GM08714 (cell line): ENCODE data around the gene U2AF1.
"Not testable (repeated sequence)": the region's sequence is repeated elsewhere in the genome, so short reads cannot be mapped to it uniquely, and the experiment has no call there.

Experiments used
- H3K4me3 ChIP-seq: fragments of 200-500 bp; sonication (Bioruptor generic); 2 replicates; pipeline ENCODE4 v1.5.1; 2014; ENCODE audit warnings: mild to moderate bottlenecking, low read length, inconsistent platforms

Gene U2AF1

GRCh38 chr21:43106965-43107793 is at the start of gene U2AF1:
Gene U2AF1 (minus strand): TSS chr21:43107570. CDS start chr21:43107494, 76 bp downstream.
- not testable (repeated sequence) for H3K4me3 ChIP-seq

- not testable (repeated sequence) for H3K4me3 ChIP-seq
These were observed 46.2 kb upstream of the U2AF1 start for GRCh38 chr21:43153601-43154000.

GRCh38 chr21:43149344-43149743 is 42.0 kb upstream of the U2AF1 start:
- H3K4me3 ChIP-seq, result not testable (repeated sequence)

GRCh38 chr21:43147999-43148398 is 40.6 kb upstream of the U2AF1 start:
- H3K4me3 ChIP-seq, result not testable (repeated sequence)

GRCh38 chr21:43146637-43147036 is 39.3 kb upstream of the U2AF1 start:
- not testable (repeated sequence) for H3K4me3 ChIP-seq

GRCh38 chr21:43141407-43141806 is 34.0 kb upstream of the U2AF1 start:
- not testable (repeated sequence) for H3K4me3 ChIP-seq

GRCh38 chr21:43138944-43139343 is 31.6 kb upstream of the U2AF1 start:
- H3K4me3 ChIP-seq, result not testable (repeated sequence)

- H3K4me3 ChIP-seq, result not testable (repeated sequence)
These were observed 27.1 kb upstream of the U2AF1 start for GRCh38 chr21:43134520-43134919.

- H3K4me3 ChIP-seq, result not testable (repeated sequence)
These were observed 22.7 kb upstream of the U2AF1 start for GRCh38 chr21:43130094-43130493.

- not testable (repeated sequence) for H3K4me3 ChIP-seq
These were observed 8.6 kb upstream of the U2AF1 start for GRCh38 chr21:43115956-43116355.

GRCh38 chr21:43114483-43114882 is 7.1 kb upstream of the U2AF1 start:
- not testable (repeated sequence) for H3K4me3 ChIP-seq

- not testable (repeated sequence) for H3K4me3 ChIP-seq
These were observed 1.6 kb upstream of the U2AF1 start for GRCh38 chr21:43109006-43109405.

GRCh38 chr21:43108177-43108576 is 807 bp upstream of the U2AF1 start:
- not testable (repeated sequence) for H3K4me3 ChIP-seq

- not testable (repeated sequence) for H3K4me3 ChIP-seq
These were observed 396 bp upstream of the U2AF1 start for GRCh38 chr21:43107794-43108137.

GRCh38 chr21:43104642-43105041 is 2.7 kb downstream of the U2AF1 start:
- H3K4me3 ChIP-seq, result not testable (repeated sequence)

GRCh38 chr21:43102281-43102680 is 5.1 kb downstream of the U2AF1 start:
- H3K4me3 ChIP-seq, result not testable (repeated sequence)

GRCh38 chr21:43101676-43102075 is 5.7 kb downstream of the U2AF1 start:
- not testable (repeated sequence) for H3K4me3 ChIP-seq

- H3K4me3 ChIP-seq, result not testable (repeated sequence)
These were observed 6.4 kb downstream of the U2AF1 start for GRCh38 chr21:43101000-43101399.

- H3K4me3 ChIP-seq, result not testable (repeated sequence)
These were observed 15.3 kb downstream of the U2AF1 start for GRCh38 chr21:43091979-43092614.

GRCh38 chr21:43090947-43091346 is 16.4 kb downstream of the U2AF1 start:
- H3K4me3 ChIP-seq, result not testable (repeated sequence)

GRCh38 chr21:43089463-43089862 is 17.9 kb downstream of the U2AF1 start:
- not testable (repeated sequence) for H3K4me3 ChIP-seq

GRCh38 chr21:43082587-43083300 is 24.6 kb downstream of the U2AF1 start:
- H3K4me3 ChIP-seq, result not testable (repeated sequence)
